SK-MEL-5 (cell line): ENCODE results near the gene CHST11. TPM values are rescaled to one million over a fixed set of nuclear protein-coding genes. Genes with fewer than 3 reads are reported as not detected.
A peak's percentile ranks its signal among the peaks of the same experiment; 100 is the strongest.
"Not testable (repeated sequence)": the region's sequence is repeated elsewhere in the genome, so short reads cannot be mapped to it uniquely, and the experiment has no call there.

Experiments
- DNase-seq: peaks from one replicate; pipeline ENCODE4 v3.0.0-alpha.2; 2016; ENCODE audit warnings: low read depth, low spot score
- in situ Hi-C: cut with HindIII; loops from 2 replicates; pipeline ENCODE4 v1.10.0; 2016; ENCODE audit warnings: low sequenced_read_pairs, high pct_unique_total_duplicates, low pct_unique_long_range_greater_than_20kb
- total RNA-seq: library from RNA; depleted of rRNA; stranded (reverse); fragments of >200 nt; shearing (Covaris generic); gene quantifications from 2 replicates; pipeline ENCODE4 v1.2.3, GENCODE V29; 2014

The CHST11 gene
- total RNA-seq, 1 experiment from 2014 or later: 27.4 TPM

GRCh38 chr12:104526320-104526719 lies 69.6 kb downstream of the CHST11 start:
- in situ Hi-C loops: no loop called here
- no peak for DNase-seq

GRCh38 chr12:104526751-104527150 lies 70.0 kb downstream of the CHST11 start:
- in situ Hi-C loops: no loop called here
- no peak for DNase-seq

GRCh38 chr12:104527653-104528052 lies 70.9 kb downstream of the CHST11 start:
- in situ Hi-C loops, DNase-seq: not testable (repeated sequence)

- in situ Hi-C loops: no loop called here
Observed at GRCh38 chr12:104529130-104529874, 72.6 kb downstream of the CHST11 start.

DNA sequence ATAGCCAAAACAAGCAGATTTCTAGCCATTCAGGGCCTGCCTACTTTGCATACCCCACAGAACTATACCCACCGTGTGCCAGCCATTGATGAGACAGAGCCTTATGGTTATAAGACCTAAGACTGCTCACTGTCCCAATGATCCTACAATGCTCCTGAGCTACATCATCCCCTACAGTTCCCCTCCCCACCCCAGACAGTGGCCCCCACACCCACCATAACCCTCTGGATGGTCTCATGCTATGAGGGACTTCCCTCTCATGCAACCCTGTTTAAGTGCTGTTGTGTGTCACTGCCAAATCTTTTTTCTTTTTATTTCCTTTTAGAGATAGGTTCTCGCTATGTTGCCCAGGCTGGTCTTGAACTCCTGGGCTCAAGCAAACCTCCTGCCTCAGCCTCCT lies 75.9 kb downstream of the CHST11 start:
- in situ Hi-C loops: no loop called here
- DNase-seq: no peak

More at GRCh38 chr12:104529130-104529874, 72.6 kb downstream of the CHST11 start:
- DNase-seq: no peak

- in situ Hi-C loops: no loop called here
- no peak for DNase-seq
Observed at GRCh38 chr12:104533134-104533533, 76.4 kb downstream of the CHST11 start.

GRCh38 chr12:104534162-104534856 lies 77.6 kb downstream of the CHST11 start:
- in situ Hi-C loops: no loop called here
- DNase-seq: no peak

GRCh38 chr12:104534857-104535248 lies 78.1 kb downstream of the CHST11 start:
- in situ Hi-C loops: no loop called here
- no peak for DNase-seq

- DNase-seq: peak; percentile 73
- in situ Hi-C loops: no loop called here
Observed at GRCh38 chr12:104535369-104535768, 78.6 kb downstream of the CHST11 start.

DNA sequence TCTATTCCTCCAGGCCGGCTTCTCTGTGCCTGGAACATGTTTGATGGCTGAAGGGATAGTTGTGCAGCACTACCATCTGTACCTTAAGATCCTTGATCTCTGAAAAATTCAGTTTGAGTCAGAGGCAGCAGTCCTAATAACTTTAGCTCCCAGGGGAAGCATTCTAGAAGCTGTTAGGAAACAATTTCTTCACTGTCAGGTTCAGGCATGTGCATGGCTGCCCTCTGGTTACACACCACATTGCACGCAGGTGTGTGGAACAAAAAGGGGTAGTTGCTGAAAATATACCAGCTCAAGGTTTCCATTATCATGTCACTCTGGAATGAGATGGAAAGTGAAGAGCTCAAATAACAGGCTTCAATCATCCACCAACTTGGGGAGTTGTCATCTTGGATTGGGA lies 80.1 kb downstream of the CHST11 start:
- no peak for DNase-seq
- in situ Hi-C loops: no loop called here

DNA sequence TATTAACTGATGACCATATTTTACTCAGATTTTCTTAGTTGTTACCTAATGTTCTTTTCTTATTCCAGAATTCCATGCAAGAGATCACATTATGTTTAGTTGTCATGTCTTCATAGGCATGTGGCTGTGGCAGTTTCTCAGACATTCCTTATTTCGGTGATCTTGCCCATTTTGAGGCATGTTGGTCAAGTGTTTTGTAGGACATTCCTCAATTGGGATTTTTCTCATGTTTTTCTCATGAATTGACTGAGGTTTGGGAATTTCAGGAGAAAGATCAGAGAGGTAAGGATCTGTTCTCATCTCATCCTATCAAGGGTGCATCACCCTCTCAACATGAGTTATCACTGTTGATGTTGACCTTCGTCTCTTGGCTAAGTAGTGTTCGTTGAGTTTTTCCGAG lies 81.3 kb downstream of the CHST11 start:
- no peak for DNase-seq
- in situ Hi-C loops: no loop called here

DNA sequence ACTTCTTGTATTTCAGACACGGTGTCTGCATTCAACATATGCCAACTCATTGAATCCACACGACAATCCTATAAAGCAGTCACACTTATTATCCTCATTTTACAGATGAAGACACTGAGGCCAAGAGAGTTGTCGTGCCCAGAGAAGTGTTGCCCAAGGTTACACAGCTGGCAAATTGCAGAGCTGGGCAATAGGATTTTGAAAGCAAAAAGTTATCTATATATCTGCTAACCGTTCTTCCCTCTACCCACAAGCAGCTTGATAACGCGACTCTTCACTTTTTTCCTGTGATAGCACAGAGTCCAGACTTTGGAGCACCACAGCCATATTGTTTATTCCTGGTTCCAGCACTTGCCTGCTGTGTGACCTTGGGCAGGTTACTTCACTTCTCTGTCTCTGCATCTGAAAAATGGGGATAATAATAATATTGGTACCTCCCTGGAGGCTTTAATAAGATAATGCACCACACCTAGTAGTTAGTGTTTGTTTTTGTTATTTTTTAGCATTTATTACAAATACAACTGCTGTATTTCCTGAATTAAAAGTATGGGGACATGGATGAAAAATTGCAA lies 82.2 kb downstream of the CHST11 start:
- no peak for DNase-seq
- in situ Hi-C loops: no loop called here

DNA sequence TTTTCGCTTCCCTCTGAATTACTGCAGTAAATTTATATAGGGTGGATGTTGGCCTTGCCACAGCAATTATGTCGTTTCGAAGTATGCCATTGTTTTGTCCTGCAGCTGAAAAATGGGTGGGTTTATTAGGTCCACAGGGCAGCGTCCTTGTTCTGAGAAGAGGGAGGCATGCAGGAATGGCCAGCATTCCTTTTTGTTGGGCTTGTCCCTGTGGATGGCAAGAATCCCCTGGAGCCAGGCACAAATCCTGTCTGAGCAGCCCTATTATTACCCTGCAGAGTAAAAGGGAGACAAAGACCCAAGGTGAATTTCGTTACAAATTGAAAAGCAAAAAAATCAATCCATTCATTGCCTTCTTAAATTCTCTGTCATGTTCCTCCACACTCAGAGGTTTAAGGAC lies 88.1 kb downstream of the CHST11 start:
- DNase-seq: no peak
- in situ Hi-C loops: no loop called here

DNA sequence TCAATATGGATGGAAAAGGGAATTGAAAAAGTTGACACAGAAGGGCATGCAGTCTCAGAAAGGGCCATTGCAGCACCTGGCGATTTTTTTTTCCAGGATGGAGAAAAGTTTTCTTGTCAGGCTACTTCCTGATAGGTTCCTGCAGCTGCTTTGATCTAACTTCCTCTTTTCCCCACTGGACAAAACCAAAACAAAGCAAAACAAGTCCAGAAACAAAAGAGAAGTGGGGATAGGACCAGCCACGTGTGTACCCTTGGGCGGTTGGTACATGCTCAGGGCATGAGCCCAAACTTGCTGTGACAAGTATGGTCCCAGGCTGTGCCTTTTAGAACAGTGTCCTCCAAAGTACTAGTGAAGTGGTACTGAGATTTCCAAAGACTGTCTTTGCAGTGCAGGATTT lies 89.8 kb downstream of the CHST11 start:
- in situ Hi-C loops: no loop called here
- DNase-seq: no peak

- in situ Hi-C loops: no loop called here
- DNase-seq: no peak
Observed at GRCh38 chr12:104547235-104547634, 90.5 kb downstream of the CHST11 start.

DNA sequence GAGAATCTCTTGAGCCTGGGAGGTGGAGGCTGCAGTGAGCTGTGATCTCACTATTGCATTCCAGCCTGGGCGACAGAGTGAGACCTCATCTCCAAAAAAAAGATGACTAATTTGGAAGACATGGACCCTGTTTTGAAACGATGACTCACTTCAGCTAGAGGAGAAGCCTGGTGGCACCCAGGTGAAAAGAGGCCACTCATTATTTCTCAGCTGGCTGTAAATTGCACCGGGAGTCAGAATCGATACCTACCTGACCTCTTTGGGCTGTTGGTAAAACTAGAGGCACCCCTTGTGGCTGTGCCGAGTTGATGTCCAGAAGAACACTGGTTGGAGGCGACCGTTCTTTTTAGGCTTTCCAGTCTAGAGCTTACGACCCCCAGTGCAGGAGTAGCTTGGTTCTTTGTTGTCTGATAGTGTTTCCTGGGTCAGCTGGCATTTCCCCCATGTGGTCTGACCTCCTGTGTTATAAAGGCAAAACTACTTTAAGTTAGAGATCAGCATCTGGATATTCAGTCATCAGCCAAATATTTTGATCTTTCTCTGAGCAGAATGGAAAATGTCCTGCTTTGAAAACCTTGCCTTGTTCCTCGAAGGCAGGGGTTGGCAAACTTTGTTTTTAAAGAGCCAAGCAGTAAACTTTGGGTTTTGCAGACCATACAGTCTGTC lies 93.2 kb downstream of the CHST11 start:
- in situ Hi-C loops: no loop called here
- DNase-seq: no peak

GRCh38 chr12:104551313-104551931 lies 94.7 kb downstream of the CHST11 start:
- in situ Hi-C loops: no loop called here
- DNase-seq: no peak

DNA sequence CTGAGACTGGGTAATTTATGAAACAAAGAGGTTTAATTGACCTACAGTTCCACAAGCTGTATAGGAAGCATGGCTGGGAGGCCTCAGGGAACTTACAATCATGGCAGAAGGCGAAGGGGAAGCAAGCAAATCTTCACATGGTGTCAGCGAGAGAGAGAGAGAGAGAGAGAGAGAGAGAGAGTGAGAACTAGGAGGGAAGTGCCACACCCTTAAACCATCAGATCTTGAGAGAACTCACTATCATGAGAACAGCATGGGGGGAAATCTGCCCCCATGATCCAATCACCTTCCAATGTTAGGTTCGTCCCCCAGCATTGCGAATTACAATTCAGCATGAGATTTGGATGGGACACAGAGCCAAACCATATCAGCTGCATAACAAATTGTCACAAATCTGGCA lies 96.7 kb downstream of the CHST11 start:
- in situ Hi-C loops: no loop called here
- no peak for DNase-seq
